GM12878 (cell line): Measurements from ENCODE around the gene ATP6V1G2. TPM values are rescaled to one million over a fixed set of nuclear protein-coding genes. Genes with fewer than 3 reads are reported as not detected.

Experiments used
- BACH1 ChIP-seq: fragments of 450-650 bp; IDR thresholded peaks from 2 replicates; pipeline ENCODE4 v1.6.1; 2017; ENCODE audit warnings: mild to moderate bottlenecking, borderline replicate concordance
- E2F4 ChIP-seq: IDR thresholded peaks from 2 replicates; pipeline ENCODE4 v1.6.1; 2012; ENCODE audit warnings: low read depth, low read length, improper control_type of control experiment
- EED ChIP-seq: sonication (generic); IDR thresholded peaks from 2 replicates; pipeline ENCODE4 v1.6.1; 2016; ENCODE audit warnings: antibody characterized with exemption, low read depth
- ELK1 ChIP-seq: IDR thresholded peaks from 2 replicates; pipeline ENCODE4 v1.6.1; 2012; ENCODE audit warnings: low read depth, low read length, improper control_type of control experiment
- MEF2A ChIP-seq: IDR thresholded peaks from 2 replicates; pipeline ENCODE4 v1.6.1; 2011; ENCODE audit warnings: low read depth, mild to moderate bottlenecking, low read length, moderate library complexity; ENCODE audit not compliant: insufficient read depth
- MXI1 ChIP-seq: fragments of 150-350 bp; IDR thresholded peaks from 2 replicates; pipeline ENCODE4 v1.6.1; 2011; ENCODE audit warnings: low read depth, mild to moderate bottlenecking, inconsistent platforms, low read length, improper control_type of control experiment
- NFYA ChIP-seq: IDR thresholded peaks from 2 replicates; pipeline ENCODE4 v1.6.1; 2011; ENCODE audit warnings: low read depth, mild to moderate bottlenecking, low read length, improper control_type of control experiment, borderline replicate concordance
- NR2F1 ChIP-seq: fragments of 450-650 bp; conservative IDR thresholded peaks from 2 replicates; pipeline ENCODE4 v1.6.1; 2017; ENCODE audit warnings: mild to moderate bottlenecking
- PBX3 ChIP-seq: IDR thresholded peaks from 2 replicates; pipeline ENCODE4 v1.6.1; 2011; ENCODE audit warnings: mild to moderate bottlenecking, low read depth, low read length, moderate library complexity; ENCODE audit not compliant: insufficient replicate concordance
- RELA ChIP-seq: fragments of 450-650 bp; IDR thresholded peaks from 2 replicates; pipeline ENCODE4 v1.8.0; 2014; ENCODE audit warnings: borderline replicate concordance; ENCODE audit not compliant: partially characterized antibody
- ZBTB33 ChIP-seq: fragments of 450-650 bp; IDR thresholded peaks from 2 replicates; pipeline ENCODE4 v1.6.1; 2017; ENCODE audit warnings: mild to moderate bottlenecking
- polyA plus RNA-seq, 11 experiments: library from polyadenylated mRNA; depleted of rRNA in 4 of 11; unstranded in 6 of 11; stranded (reverse) in 5 of 11; fragments of >200 nt; fragmentation: Nextera tagmentation in 4 of 11; fragmentation: Illumina TruSeq in 1 of 11; extraction: Ambion mirVana in 4 of 11; extraction: Trizol in 1 of 11; gene quantifications; 1 replicate in 1 of 11; 2 replicates in 10 of 11; pipeline versions ENCODE4 v1.2.1 to v1.2.3, GENCODE V29; 2011 to 2016; ENCODE audit warnings: inconsistent platforms in 2 of 11, missing spikeins in 2 of 11, low read depth in 1 of 11
- total RNA-seq, 4 experiments: library from RNA; depleted of rRNA in 3 of 4; stranded (reverse); fragments of >200 nt in 3 of 4; fragmentation: Illumina TruSeq in 1 of 4; extraction: Trizol in 1 of 4; gene quantifications; 2 replicates each; pipeline versions ENCODE4 v1.2.1 to v1.2.3, GENCODE V29; 2013 to 2021
- TF ChIP-seq, protein P1 (sequence below): fragments of 450-650 bp; IDR thresholded peaks from 2 replicates; pipeline ENCODE4 v1.6.1; 2017; ENCODE audit warnings: low read depth, mild to moderate bottlenecking, moderate library complexity

The ATP6V1G2 gene
- total and polyA plus RNA-seq, 10 of the 15 experiments (the other 5 are each of a cell fraction or from before 2014, with no cell fraction given) = 0.45 to 8.9 (median 2.8) TPM

DNA sequence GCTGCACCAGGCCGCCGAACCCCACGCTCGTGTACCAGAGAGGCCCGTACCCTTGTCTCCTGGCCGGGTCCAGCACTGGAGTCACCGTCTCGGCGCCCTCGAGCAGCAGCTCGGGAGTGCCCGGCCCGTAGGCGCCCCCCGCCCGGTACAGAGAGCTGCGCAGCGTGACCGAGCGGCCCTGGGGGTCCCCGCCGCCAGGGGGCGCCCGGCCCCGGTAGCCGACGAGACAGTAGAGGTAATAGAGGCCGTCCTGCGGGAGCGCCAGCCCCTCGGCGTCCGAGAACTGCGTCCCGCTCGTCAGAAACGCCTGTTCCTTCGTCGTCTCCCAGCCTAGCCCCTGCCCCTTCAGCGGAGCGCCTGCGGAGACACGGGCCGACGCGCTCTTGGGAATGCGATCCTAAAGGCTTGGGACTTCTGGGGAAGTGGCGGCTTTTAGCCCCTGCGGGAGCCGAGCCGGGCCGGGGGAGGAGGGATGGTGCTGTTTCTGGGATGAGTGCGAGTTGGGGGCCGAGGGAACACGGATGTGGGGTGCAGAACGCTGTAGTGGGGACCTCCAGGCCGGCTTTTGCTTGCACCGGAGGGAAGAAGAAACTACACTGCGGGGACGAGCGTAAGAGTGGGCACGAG, 34.5 kb upstream of the ATP6V1G2 start (continued):
- TF ChIP-seq MXI1 (peak; percentile 44; the same call in 1 of the 2 replicates), ZBTB33 (no peak), MEF2A (peak; percentile 31; the same call in 1 of the 2 replicates), RELA (no peak), EED (peak; percentile 51), NFYA (no peak), E2F4 (no peak), PBX3 (no peak), BACH1 (peak; percentile 92), ELK1 (no peak), NR2F1 (peak; percentile 71)
- TF ChIP-seq, protein P1, sequence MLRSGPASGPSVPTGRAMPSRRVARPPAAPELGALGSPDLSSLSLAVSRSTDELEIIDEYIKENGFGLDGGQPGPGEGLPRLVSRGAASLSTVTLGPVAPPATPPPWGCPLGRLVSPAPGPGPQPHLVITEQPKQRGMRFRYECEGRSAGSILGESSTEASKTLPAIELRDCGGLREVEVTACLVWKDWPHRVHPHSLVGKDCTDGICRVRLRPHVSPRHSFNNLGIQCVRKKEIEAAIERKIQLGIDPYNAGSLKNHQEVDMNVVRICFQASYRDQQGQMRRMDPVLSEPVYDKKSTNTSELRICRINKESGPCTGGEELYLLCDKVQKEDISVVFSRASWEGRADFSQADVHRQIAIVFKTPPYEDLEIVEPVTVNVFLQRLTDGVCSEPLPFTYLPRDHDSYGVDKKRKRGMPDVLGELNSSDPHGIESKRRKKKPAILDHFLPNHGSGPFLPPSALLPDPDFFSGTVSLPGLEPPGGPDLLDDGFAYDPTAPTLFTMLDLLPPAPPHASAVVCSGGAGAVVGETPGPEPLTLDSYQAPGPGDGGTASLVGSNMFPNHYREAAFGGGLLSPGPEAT = peak; percentile 60; the same call in 1 of the 2 replicates
- TF ChIP-seq, all 136 proteins: peak for 38
